MM.1S (cell line): ENCODE data around the gene NKAPD1.

Experiments used
- DNase-seq: peaks from one replicate; pipeline ENCODE4 v3.0.0-alpha.2; 2015
- H2AFZ ChIP-seq: fragments of 300-600 bp; sonication (generic); 2 replicates; pipeline ENCODE4 v1.6.0; 2016; ENCODE audit warnings: antibody characterized with exemption, low read length
- H3F3A ChIP-seq: fragments of 300-600 bp; sonication (generic); 2 replicates; pipeline ENCODE4 v1.6.1; 2016; ENCODE audit warnings: mild to moderate bottlenecking, antibody characterized with exemption, low read length, moderate library complexity, mixed read lengths; ENCODE audit not compliant: insufficient read depth
- H3K27ac ChIP-seq: fragments of 300-600 bp; sonication (generic); 2 replicates; pipeline ENCODE4 v1.5.1; 2016; ENCODE audit warnings: mild to moderate bottlenecking, low read length
- H3K27me3 ChIP-seq: fragments of 300-600 bp; sonication (generic); replicated peaks from 2 replicates; pipeline ENCODE4 v1.6.0; 2016; ENCODE audit warnings: low read length; ENCODE audit not compliant: insufficient read depth
- H3K36me3 ChIP-seq: fragments of 300-600 bp; sonication (generic); replicated peaks from 2 replicates; pipeline ENCODE4 v1.6.1; 2016; ENCODE audit warnings: mild to moderate bottlenecking, low read length, mixed read lengths; ENCODE audit not compliant: insufficient read depth
- H3K4me1 ChIP-seq: fragments of 300-600 bp; sonication (generic); 2 replicates; pipeline ENCODE4 v1.6.1; 2016; ENCODE audit warnings: low read length, mixed read lengths
- H3K4me2 ChIP-seq: fragments of 300-600 bp; sonication (generic); 2 replicates; pipeline ENCODE4 v1.6.0; 2016; ENCODE audit warnings: low read depth, low read length
- H3K4me3 ChIP-seq: fragments of 300-600 bp; sonication (generic); 2 replicates; pipeline ENCODE4 v1.5.1; 2016; ENCODE audit warnings: low read length, mixed read lengths
- H3K79me2 ChIP-seq: fragments of 300-600 bp; sonication (generic); 2 replicates; pipeline ENCODE4 v1.6.1; 2016; ENCODE audit warnings: mixed run types, low read length, mixed read lengths
- H3K9ac ChIP-seq: fragments of 300-600 bp; sonication (generic); 2 replicates; pipeline ENCODE4 v1.6.1; 2016; ENCODE audit warnings: low read length, mixed read lengths
- H3K9me2 ChIP-seq: fragments of 300-600 bp; sonication (generic); replicated peaks from 2 replicates; pipeline ENCODE4 v1.6.1; 2016; ENCODE audit warnings: mild to moderate bottlenecking, low read length, mixed read lengths; ENCODE audit not compliant: insufficient read depth
- H3K9me3 ChIP-seq: fragments of 300-600 bp; sonication (generic); replicated peaks from 2 replicates; pipeline ENCODE4 v1.6.1; 2016; ENCODE audit warnings: mild to moderate bottlenecking, low read length, mixed read lengths; ENCODE audit not compliant: insufficient read depth
- H4K20me1 ChIP-seq: fragments of 300-600 bp; sonication (generic); 2 replicates; pipeline ENCODE4 v1.6.1; 2016; ENCODE audit warnings: mild to moderate bottlenecking, low read length, moderate library complexity, mixed read lengths; ENCODE audit not compliant: insufficient read depth
- EZH2 ChIP-seq: fragments of 300-600 bp; sonication (generic); optimal IDR thresholded peaks from 2 replicates; pipeline ENCODE3; 2017; ENCODE audit warnings: low read depth, mild to moderate bottlenecking, antibody characterized with exemption, low read length, mixed read lengths
- EZH2phosphoT487 ChIP-seq: fragments of 300-600 bp; sonication (generic); IDR thresholded peaks from 2 replicates; pipeline ENCODE4 v1.6.1; 2018; ENCODE audit warnings: antibody characterized with exemption, low read length
- TF ChIP-seq, protein P1 (sequence below): fragments of 300-600 bp; sonication (generic); IDR thresholded peaks from 2 replicates; pipeline ENCODE4 v1.5.1; 2016; ENCODE audit warnings: antibody characterized with exemption, low read length, mixed read lengths

NKAPD1 gene

DNA sequence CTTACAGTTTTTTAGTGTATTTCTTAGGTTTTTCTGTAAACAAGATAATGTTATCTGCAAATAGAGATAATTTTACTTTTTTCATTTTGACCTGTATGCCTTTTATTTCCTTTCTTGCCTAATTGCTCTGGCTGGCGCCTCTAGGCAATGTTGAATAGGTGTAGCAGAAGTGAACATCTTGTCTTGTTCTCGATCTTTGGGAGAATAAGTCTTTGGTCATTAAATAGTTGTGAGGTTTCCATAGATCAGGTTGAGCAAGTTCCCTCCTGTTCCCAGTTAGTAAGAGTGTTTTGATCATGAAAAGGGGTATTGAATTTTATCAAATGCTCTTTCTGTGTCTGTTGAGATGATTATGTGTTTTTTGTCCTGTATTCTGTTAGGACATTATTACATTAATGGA lies 24.3 kb upstream of the NKAPD1 start:
- peaks cover 11% of the 10 kb centered on the region for H3F3A ChIP-seq
- peaks cover 8% of the 10 kb centered on the region for H3K36me3 ChIP-seq
- H3K4me1 ChIP-seq: peaks cover 18% of the 10 kb centered on the region
- H3K27me3 ChIP-seq: no peaks in the 10 kb centered on the region
- no peak overlapping the region for H3K4me3 ChIP-seq
- H3K9me2 ChIP-seq: no peaks in the 10 kb centered on the region
- peaks cover 8% of the 10 kb centered on the region; the same call in 1 of the 2 replicates for H3K79me2 ChIP-seq
- peaks cover 7% of the 10 kb centered on the region; the same call in 1 of the 2 replicates for H4K20me1 ChIP-seq
- no peaks in the 10 kb centered on the region for H3K9me3 ChIP-seq
- DNase-seq: no peak
- H3K27ac ChIP-seq: no peak overlapping the region
- no peak overlapping the region for H3K9ac ChIP-seq
- H2AFZ ChIP-seq: no peak overlapping the region
- TF ChIP-seq EZH2phosphoT487: no peak
- TF ChIP-seq EZH2: no peak
- TF ChIP-seq, protein P1, sequence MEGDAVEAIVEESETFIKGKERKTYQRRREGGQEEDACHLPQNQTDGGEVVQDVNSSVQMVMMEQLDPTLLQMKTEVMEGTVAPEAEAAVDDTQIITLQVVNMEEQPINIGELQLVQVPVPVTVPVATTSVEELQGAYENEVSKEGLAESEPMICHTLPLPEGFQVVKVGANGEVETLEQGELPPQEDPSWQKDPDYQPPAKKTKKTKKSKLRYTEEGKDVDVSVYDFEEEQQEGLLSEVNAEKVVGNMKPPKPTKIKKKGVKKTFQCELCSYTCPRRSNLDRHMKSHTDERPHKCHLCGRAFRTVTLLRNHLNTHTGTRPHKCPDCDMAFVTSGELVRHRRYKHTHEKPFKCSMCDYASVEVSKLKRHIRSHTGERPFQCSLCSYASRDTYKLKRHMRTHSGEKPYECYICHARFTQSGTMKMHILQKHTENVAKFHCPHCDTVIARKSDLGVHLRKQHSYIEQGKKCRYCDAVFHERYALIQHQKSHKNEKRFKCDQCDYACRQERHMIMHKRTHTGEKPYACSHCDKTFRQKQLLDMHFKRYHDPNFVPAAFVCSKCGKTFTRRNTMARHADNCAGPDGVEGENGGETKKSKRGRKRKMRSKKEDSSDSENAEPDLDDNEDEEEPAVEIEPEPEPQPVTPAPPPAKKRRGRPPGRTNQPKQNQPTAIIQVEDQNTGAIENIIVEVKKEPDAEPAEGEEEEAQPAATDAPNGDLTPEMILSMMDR: no peak
- H3K4me2 ChIP-seq: no peak overlapping the region

DNA sequence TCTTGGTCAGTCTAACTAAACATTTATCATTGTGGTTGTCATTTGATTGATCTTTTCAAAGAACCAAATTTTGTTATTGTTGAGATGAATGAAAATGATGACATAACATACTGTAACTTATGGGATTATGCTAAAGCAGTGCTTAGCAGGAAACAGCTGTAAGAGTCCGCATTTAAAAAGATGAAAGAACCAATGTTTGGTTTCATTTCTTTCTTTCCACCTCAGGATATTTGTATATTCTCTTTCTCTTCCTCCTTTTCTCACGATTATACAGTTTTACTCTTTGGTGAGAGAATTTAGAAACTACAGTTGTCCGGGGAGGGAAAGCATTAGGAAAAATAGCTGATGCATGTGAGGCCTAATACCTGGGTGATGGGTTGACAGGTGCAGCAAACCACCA lies 23.4 kb upstream of the NKAPD1 start:
- H3K4me2 ChIP-seq: peak overlapping the region; percentile 51; the same call in 1 of the 2 replicates
- no peak overlapping the region for H3K9ac ChIP-seq
- H3K36me3 ChIP-seq: peaks cover 8% of the 10 kb centered on the region
- H3K79me2 ChIP-seq: peaks cover 8% of the 10 kb centered on the region; the same call in 1 of the 2 replicates
- DNase-seq: peak; percentile 14
- H4K20me1 ChIP-seq: peaks cover 7% of the 10 kb centered on the region; the same call in 1 of the 2 replicates
- no peaks in the 10 kb centered on the region for H3K9me2 ChIP-seq
- H3K9me3 ChIP-seq: no peaks in the 10 kb centered on the region
- H3K27ac ChIP-seq: peak overlapping the region; percentile 28; the same call in 1 of the 2 replicates
- H2AFZ ChIP-seq: no peak overlapping the region
- peaks cover 18% of the 10 kb centered on the region for H3K4me1 ChIP-seq
- no peaks in the 10 kb centered on the region for H3K27me3 ChIP-seq
- H3F3A ChIP-seq: peaks cover 11% of the 10 kb centered on the region
- no peak overlapping the region for H3K4me3 ChIP-seq
- TF ChIP-seq EZH2 (no peak), EZH2phosphoT487 (no peak)
- TF ChIP-seq, protein P1: no peak

DNA sequence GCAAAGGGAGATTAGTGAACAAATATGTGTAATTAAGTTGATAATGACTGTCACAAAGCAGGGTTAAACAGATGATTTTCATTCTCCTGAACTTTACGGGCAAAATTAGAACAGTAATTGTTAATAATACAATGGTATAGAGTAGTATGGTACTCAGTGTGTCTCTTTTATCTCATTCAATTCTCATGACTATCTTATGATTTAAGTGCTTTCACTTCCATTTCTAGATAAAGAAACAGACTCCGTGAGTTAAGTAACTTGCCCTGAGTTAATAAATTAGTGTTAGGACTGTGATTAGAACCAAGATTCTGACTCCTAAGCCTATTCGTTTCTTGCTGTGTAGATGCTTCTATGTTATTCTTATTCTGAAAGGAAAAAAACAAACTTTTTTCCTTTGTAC lies 22.3 kb upstream of the NKAPD1 start:
- no peak overlapping the region for H3K4me2 ChIP-seq
- peaks cover 5% of the 10 kb centered on the region; the same call in 1 of the 2 replicates for H3K36me3 ChIP-seq
- H3K9me3 ChIP-seq: no peaks in the 10 kb centered on the region
- no peak for DNase-seq
- no peak overlapping the region for H3K27ac ChIP-seq
- H2AFZ ChIP-seq: no peak overlapping the region
- H3F3A ChIP-seq: peaks cover 11% of the 10 kb centered on the region
- peaks cover 7% of the 10 kb centered on the region; the same call in 1 of the 2 replicates for H4K20me1 ChIP-seq
- TF ChIP-seq EZH2phosphoT487 (no peak), EZH2 (no peak)
- TF ChIP-seq, protein P1: no peak
- peaks cover 18% of the 10 kb centered on the region for H3K4me1 ChIP-seq
- no peaks in the 10 kb centered on the region for H3K27me3 ChIP-seq
- no peak overlapping the region for H3K9ac ChIP-seq
- peaks cover 8% of the 10 kb centered on the region; the same call in 1 of the 2 replicates for H3K79me2 ChIP-seq
- H3K4me3 ChIP-seq: no peak overlapping the region
- H3K9me2 ChIP-seq: no peaks in the 10 kb centered on the region
